ENCODE data around the gene TH.
"Not testable (repeated sequence)": the region's sequence is repeated elsewhere in the genome, so short reads cannot be mapped to it uniquely, and the experiment has no call there.

The TH gene

DNA sequence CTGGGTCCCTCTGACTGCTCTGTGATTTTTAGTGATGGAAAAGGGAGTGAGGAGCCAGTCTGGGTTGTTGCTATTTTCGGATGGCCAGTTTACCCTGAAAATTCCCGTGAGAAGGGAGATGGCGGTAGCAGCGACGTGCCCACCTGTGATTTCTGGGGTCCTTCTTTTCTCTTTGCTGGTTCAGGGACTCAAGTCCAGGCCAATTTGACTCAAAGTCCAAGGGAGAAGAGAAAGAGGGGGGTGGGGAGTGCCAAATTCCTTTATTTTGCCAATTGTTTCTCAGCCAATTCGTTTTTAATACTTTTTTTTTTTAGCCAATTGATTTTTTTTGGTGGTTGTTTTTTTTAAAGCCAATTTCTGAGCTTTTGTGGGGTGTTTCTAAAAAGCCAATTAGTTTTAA is 39.4 kb downstream of the TH start:
- DNase-seq, result no peak

DNA sequence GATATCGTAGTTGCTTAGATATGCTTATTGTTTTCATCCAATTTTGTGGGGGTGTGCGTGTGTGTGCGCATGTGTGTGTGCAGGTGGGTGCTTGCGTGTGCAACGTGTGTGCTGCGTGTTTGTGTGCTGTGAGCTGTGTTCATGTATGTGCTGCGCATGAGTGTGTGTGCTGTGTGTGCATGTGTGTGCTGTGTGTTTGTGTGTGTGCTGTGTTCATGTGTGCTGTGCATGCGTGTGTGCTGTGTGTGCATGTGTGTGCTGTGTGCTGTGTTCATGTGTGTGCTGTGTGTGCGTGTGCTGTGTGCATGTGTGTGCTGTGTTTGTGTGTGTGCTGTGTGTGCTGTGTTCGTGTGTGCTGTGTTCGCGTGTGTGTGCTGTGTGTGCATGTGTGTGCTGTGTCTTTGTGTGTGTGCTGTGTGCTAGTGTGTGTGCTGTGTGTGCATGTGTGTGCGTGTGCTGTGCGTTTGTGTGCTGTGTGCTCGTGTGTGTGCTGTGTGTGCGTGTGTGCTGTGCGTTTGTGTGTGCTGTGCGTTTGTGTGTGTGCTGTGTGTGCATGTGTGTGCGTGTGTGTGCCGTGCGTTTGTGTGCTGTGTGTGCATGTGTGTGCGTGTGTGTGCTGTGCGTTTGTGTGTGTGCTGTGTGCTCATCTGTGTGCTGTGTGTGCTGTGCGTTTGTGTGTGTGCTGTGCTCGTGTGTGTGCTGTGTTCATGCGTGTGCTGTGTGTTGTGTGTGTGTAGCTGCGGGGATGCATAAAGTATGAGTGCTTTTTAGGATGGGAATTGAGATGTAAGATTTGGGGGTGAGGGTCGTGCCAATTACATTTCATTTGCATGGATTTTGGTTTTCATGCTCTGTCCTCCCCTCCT is 40.0 kb downstream of the TH start:
- DNase-seq, result no peak

DNA sequence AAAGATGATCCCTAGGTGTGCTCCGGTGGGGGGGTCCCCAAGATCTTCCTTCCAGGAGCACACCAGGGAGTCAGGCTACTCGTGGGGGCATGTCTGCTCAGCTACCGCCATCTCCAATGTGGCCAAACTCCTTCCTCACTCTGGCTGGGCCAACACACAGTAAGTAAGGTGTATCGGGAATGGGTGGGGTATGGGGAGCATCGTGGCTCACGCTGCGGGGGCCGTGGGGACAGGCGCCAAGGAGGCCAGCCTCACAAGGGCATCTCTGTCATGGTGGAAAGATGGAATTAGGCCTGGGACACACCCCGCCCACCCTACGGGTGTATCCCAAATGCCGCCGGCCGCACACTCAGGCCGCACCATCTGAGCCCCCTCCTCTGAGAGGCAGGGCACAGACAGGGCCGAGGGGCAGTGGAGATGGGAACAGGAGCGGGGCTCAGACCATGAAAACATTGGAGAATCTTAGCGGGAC is 40.7 kb downstream of the TH start:
- no peak for DNase-seq

DNA sequence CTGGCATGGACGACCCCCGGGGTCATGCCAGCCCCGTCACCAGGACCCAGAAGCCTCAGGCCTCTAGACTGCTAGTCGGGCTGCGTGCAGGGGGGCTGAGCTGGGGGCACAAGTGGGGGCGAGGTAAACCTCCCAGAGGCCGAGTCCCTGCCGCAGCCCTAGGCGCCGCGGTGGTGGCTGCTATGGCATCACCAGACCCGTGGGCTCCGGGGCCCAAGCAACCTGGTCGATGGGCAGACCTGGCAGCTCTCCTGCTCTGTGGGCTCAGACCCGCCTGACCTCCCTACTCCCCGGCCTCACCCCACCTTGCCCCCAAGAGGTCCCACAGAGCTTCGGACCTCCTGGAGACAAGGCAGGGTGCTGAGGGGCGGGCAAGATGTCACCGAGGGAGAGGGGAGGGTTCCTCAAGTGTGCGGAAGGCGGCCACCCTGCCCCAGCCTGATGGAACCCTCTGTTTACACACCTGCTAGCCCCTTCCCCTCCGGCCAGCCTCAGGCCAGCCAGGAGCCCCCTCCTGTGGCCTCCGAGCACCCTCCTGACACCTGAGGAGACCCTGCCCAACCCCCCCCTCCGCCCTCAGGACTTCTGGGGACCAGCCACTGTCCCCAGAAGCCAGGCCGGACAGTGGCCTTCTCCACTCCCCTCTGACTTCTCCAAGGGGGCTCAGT is 41.8 kb downstream of the TH start:
- no peak for DNase-seq

DNA sequence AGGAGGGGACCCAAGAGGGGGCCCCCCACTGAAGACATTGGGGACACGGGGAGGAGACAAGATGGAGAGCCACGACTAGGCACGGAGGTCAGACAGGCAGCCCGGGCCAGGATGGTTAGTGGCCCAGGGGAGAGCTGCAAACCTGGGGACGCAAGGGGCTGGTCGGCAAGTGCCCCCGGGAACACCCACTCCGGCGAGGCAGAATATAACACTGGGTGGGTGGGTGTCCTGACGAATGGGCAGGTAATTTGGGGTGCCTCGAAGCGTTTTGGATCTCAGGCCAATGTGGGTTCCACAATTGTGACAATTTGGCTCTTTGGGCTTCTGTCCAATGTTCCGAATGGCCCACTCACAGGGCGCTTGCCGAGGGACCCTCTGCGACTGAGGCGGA is 42.3 kb downstream of the TH start:
- DNase-seq, result no peak

DNA sequence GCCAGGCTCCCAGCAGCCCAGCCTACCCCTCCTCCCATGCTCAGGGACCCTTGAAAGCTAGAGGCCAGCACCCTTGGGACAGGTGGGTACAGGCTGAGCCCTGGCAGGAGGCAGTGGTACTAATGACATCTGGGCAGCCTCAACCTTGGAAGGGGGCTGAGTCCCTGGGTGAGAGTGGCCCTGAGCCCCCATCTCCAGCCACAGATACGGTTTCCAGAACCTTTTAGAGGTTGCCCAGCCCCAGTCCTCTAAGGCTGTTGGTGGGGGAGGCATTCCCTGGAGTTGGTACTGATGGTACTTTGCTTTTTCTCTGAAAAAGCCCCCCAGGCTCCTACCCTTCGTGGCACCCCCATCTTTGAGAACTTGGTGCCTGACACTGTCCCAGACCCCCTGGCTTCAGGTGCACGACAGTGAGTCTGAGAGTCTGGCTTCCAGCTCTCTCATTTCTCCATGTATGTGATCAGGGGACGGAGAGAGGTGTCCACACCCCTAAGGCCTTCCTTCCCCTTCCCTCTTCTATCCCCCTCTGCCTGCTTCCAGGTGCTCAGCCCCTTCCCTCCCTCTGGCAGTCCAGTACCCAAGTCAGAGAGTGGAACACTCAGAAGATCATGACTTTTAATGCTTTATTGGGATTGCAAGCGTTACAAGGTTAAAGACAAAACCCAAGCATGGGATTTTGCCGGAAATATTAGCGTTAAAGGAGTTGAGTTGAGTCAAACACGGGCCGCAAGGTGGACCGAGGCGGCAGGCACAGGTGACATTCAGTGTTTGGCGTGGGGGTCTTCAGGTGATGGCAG is 42.9 kb downstream of the TH start:
- no peak for DNase-seq

DNA sequence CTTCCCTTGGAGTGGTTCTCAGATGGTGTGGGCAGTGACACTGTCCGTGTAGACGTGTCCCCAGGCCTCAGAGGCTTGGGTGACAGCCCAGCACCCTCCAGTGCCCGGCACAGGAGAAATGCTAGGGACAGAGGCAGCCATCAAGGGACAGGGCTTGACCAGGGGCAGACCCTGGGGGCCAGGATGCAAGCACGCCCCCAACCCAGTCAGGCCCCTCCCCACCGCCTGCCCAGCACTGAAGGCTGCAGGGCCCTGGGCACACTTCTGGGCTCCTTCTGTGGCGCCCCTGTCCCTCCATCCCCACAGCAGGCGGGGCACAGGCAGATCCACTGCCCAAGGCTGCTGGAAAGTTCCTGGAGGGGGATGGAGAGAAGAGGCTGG is 43.5 kb downstream of the TH start:
- no peak for DNase-seq

DNA sequence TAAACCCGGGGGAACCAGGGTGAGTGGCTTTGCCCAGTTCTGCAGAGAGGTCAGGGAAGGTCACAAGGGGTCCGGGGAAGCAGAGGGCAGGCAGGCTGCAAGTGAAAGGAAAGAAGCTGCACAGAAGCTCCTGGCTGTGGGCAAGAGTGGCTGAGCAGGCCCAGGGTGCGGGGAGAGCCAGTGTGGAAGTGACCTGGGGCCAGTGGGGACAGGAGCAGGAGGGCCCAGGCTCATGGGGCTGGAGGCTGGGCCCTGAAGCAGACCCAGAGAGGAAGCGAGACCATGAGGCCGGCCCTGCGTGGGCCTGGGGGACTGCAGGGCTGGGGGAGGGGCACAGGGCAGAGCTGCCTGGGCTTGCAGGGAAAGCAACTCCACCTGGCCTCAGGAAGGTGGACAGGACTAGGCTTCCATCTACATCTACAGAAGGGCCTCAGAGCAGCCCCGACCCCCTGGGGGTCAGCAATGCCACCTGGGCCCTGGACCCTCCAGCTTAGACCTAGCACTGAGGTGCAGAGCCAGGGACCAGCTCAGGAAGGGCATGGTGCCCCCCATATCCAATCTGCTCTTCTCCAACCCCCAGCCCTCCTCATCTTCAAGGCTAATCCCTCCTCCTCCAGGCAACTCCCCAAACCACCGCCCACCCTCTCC is 44.0 kb downstream of the TH start:
- no peak for DNase-seq

DNA sequence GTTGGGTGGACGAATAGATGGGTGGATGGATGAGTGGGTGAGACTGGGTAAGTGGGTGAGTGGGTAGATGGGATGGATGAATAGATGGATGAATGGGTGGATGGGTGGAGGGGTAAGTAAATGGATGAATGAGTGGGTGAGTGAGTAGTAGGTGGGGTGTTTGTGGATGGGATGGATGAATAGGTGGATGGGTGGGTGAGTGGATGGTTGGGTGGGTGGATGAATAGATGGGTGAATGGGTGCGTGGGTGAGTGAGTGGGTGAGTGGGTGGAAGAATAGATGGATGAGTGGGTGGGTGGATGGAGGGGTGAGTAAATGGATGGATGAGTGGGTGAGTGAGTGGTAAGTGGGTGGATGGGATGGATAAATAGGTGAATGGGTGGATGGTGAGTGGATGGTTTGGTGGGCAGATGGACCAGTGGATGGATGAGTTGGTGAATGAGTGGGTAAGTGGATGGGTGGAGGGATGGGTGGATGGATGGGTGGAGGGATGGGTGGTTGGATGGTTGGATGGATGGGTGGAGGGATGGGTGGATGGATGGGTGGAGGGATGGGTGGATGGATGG is 45.0 kb downstream of the TH start:
- DNase-seq, result no peak

DNA sequence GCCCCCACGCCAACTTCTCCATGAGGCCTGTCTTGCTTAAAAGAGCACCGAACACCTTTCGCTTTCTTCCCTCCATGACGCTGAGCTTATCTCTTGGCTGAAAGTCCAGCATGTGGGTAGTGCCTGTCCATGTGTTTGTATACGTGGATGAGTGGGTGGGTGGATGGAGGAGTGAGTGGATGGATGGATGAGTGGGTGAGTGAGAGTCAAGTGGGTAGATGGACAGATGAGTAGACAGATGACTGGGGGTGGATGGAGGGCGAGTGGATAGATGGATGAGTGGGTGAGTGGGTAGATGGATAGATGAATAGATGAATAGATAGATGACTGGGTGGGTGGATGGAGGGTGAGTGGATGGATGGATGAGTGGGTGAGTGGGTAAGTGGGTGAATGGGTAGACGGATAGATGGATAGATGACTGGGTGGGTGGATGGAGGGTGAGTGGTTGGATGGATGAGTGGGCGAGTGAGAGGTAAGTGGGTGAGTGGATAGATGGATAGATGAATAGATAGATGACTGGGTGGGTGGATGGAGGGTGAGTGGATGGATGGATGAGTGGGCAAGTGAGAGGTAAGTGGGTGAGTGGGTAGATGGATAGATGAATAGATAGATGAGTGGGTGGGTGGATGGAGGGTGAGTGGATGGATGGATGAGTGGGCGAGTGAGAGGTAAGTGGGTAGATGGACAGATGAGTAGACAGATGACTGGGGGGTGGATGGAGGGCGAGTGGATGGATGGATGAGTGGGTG is 46.7 kb downstream of the TH start:
- DNase-seq, result not testable (repeated sequence)

DNA sequence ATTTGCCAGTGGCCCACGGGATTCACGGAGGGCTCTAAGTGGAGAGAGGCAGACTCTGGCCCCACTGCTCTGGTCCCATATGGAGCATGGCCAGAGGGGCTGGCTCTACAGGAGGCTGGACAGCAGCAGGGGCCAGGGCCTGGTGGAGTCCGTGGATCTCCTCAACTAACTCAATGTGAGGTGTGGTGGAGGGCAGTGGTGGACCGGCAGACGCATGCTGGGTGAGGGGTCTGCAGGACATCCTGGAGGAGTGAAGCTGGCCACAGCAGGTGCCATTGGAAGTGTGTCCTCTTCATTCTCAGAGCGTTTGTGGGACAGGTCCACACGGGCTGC is 48.0 kb downstream of the TH start:
- no peak for DNase-seq

DNA sequence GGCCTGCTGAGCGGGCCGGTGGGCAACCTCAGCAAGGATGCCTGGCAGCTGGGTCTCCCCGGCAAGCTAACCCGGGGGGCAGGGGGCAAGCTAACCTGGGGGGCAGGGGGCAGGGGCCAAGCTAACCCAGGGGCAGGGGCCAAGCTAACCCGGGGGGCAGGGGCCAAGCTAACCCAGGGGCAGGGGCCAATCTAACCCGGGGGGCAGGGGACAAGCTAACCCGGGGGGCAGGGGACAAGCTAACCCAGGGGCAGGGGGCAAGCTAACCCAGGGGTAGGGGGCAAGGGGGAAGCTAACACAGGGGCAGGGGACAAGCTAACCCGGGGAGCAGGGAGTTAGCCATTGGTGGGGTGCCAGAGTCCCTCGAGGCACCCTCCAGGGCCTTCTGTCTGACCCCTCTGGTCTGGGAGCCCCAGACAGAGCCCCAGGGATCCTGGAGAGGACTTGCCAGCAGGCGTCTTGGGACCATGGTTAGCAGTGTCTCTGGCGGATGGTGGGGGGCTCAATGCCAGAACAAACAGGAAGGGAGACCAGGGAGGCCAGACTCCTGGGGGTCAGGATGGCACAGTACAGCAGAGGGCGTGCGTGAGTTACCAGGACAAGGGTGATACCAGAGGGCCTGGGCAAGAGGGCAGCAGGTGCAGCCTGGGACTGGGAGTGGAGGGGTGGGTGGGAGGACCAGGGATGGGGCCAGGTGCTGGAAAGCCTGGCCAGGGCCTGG is 48.5 kb downstream of the TH start:
- DNase-seq, result no peak

DNA sequence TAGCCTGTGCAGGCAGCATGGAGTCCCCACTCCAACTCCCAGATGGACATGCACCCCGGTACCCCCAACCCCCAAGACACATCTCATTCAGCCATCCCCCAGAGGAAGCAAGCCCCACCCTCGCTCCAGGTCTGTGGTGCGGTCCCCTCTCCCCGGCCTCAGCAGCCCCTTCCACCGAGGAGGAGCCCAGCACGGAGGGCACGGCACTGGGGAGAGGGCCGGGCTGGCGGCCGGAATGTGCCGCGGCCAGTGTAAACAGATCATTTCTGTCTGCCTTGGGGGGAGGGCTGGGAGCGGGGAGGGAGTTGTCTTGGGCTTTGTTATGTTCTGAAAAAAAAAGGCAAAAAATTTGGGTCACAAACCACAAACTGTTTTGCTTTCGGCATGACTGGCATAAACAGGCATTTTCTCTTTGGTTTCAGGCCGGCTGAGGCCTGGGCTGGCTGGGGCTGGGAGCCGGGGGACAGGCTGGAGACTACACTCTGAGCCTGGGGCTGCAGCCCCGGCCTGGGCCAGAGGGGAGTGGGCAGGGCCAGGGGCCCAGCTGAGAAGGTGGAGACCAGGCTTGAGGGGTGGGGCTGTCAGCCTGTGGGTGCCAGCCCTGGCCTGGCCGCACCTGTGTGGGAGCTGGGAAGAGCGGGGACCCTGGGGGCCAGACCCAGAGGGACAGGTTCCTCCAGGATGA is 49.3 kb downstream of the TH start:
- DNase-seq, result no peak

DNA sequence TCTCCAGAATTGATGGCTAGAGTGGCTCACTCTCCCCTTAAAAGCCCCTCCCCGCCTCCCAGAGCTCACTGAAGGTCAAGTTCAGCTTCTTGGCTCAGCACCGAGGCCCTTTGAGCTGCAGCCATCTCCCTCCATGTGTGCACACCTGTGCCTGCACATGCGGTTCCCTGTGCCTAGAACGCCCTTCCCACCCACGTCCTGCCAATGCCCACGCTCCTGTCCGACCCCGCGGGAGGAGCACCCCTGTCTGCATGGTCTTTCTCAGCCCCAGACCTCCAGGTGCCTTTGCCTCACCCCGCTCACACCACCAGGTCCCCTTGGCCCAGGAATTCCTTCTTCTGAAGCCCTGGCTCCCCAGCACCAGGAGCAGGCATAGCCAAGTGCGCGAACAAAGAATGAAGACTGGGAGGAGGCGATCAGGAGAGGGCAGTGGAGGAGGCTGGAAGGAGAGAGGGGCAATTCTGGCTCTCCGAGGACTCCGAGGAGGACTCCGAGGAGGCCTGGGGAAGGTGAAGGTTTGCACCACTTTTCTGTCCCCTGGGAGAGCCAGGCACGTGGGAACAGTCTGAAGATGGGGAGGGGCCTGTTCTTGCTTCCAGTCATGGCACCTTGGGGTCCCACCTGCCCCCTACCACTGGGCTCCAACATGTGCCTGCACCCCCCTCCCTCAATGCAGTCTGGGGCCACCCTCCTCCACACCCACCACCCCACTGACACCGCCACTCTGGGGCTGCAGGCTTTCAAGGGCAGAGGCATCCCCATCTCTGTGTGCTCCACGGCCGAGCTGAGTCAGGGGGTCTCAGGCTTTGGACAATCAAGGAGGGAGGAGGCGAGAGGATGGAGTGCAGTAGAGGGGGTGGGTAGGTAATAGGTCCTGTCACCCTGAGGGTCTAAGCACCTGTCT is 50.1 kb downstream of the TH start:
- DNase-seq, result no peak

DNA sequence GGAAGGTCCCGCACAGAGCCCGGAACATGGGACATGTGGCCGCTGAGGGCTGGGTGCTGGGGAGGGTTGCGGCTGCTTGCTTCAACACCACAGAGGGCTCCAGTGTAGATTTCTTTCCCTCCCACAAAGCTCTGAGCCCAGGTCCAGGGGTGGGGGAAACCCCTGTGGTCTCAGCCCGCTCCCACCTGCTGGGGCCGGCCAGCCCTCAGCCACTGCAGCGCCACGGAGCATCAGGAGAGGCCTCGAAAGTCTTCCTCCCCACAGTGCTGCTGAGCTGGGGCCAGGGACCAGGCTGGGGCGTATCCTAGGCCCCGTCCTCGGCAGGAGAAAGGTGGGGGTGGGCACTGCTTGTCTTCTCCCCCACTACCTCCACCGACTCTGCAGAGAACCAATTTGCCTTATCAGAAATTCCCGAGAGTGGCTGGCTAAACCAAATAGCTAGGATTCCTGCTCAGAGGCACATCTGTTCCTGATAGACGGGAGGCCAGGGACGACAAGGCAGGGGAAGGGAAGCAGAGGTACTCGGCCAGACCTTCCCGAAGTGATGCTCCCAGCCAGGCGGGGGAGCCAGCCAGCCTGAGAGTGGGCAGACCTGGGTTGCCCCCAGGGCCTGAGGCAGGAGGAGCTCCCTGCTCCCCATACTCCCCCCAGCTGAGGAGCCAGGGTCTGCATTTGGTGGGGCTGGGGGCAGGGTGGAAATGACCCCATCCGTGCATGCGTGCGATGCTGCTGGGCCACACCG is 51.1 kb downstream of the TH start:
- DNase-seq, result no peak

DNA sequence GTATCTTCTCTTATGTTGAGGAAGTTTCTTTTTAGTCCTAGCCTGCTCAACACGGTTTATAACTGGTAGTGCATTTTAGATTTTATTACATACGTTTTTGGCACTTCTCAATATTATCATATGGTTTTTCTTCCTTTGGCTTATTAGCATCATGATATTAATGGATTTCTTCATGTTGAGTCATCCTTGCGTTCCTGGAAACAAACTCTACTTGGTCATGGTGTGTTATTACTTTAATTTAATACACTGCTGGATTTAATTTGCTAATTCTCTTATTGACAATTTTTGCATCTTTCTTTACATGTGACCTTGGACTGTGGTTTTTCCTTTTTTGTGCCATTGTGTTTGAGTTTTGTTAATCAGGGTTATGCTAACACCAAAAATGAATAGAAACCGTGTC is 52.9 kb downstream of the TH start:
- DNase-seq, result no peak

DNA sequence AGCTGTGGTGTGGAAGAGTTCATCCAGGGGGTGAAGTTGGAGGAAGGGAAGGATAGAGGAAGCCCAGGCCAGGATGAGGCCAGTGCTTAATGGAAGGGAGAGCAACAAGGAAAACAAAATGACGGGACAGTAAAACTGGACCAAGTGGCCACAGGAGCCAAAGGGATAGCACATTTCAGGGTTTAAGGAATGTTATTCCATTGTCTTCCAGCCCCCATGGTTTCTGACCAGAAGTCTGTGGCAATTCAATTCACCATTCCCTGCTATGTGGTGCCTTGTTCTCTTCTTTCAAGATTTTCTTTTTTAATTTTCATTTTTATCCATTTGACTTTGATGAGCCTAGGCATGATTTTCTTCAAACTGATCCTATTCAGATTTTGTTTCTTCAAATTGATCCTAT is 54.9 kb downstream of the TH start:
- DNase-seq, result no peak

DNA sequence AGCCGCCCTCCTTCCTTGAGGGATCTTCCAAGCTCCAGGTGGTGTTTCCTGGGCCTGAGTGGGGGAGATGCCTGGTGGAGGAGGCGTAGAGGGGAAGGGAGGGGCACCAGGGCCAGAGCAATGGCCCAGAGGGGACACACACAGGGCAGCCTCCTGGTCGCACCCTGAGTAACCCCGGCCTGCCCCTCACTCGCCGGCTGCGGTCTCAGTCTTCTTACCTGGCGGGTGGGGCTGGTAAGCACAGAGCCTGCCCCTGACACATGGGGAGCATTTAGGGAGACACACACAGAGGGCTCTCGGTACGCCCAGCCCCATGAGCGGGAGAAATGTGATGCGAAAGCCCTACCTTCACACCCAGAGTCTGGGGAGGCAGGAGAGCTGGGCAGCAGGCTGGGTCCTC is 56.3 kb downstream of the TH start:
- DNase-seq, result no peak

Measured in anterior cingulate cortex (tissue), 58 donors.